Lower lobe of right lung (tissue), 2 donors: ENCODE measurements around the gene TAS1R1. TPM values are rescaled to one million over a fixed set of nuclear protein-coding genes. Genes with fewer than 3 reads are reported as not detected.

Experiments used
- ATAC-seq, 2 donors: fragments of 200-7000 bp; cut with Tn5 transposase; one replicate each; pipeline ENCODE4 v1.9.1; 2020 to 2022; ENCODE audit warnings: mild to moderate bottlenecking in 2 of 2, moderate library complexity in 2 of 2
- DNase-seq: peaks from one replicate; pipeline ENCODE4 v3.0.0-alpha.2; 2020
- H3K27ac ChIP-seq: fragments of 200-600 bp; one replicate; pipeline ENCODE4 v1.8.0; 2022
- H3K27me3 ChIP-seq: fragments of 200-600 bp; one replicate; pipeline ENCODE4 v1.8.0; 2022; ENCODE audit warnings: low read depth
- H3K36me3 ChIP-seq: fragments of 200-600 bp; one replicate; pipeline ENCODE4 v1.8.0; 2022; ENCODE audit warnings: mild to moderate bottlenecking
- H3K4me1 ChIP-seq: fragments of 200-600 bp; one replicate; pipeline ENCODE4 v1.8.0; 2022
- H3K4me3 ChIP-seq: fragments of 200-600 bp; one replicate; pipeline ENCODE4 v1.8.0; 2022; ENCODE audit warnings: mild to moderate bottlenecking
- H3K9me3 ChIP-seq: fragments of 200-600 bp; one replicate; pipeline ENCODE4 v1.8.0; 2022
- CTCF ChIP-seq: fragments of 200-600 bp; IDR thresholded peaks from one replicate; pipeline ENCODE4 v1.8.0; 2022; ENCODE audit warnings: antibody characterized with exemption, mild to moderate bottlenecking
- intact Hi-C: fragments of 100-400 bp; cut with DNase I; formaldehyde crosslinking; loops from one replicate; pipeline ENCODE4 v1.11.0; 2022
- total RNA-seq: library from RNA; stranded (reverse); fragmentation: NEBNext Ultra II Directional; extraction: Animal tissue kit (Norgen Biotek cat#: 25700); gene quantifications from one replicate; pipeline ENCODE4 v1.2.1, GENCODE V29; 2021
- donor health status: DM: no; HTN: yes; CAD: no; lungs with severe emphysema.

The TAS1R1 gene
- total RNA-seq, 1 donor from 2014 or later = 0.27 TPM

GRCh38 chr1:6621429-6622391 is 66.6 kb downstream of the TAS1R1 start:
- no peak for DNase-seq
- no peak for TF ChIP-seq CTCF

GRCh38 chr1:6622396-6623152 is 67.5 kb downstream of the TAS1R1 start:
- H3K36me3 ChIP-seq = peaks cover 52% of the 10 kb centered on the region
- intact Hi-C loops = no loop called here

More at GRCh38 chr1:6621429-6622391, 66.6 kb downstream of the TAS1R1 start:
- Histone ChIP-seq H3K9me3 (no peaks in the 10 kb centered on the region), H3K4me1 (peaks cover 17% of the 10 kb centered on the region), H3K36me3 (peaks cover 49% of the 10 kb centered on the region), H3K4me3 (no peak overlapping the region), H3K27me3 (no peaks in the 10 kb centered on the region), H3K27ac (no peak overlapping the region)
- intact Hi-C loops = no loop called here
- no peak for ATAC-seq

GRCh38 chr1:6623269-6623965 is 68.3 kb downstream of the TAS1R1 start:
- H3K27me3 ChIP-seq = no peaks in the 10 kb centered on the region
- no peak overlapping the region for H3K4me3 ChIP-seq
- H3K27ac ChIP-seq = no peak overlapping the region
- ATAC-seq = no peak
- peaks cover 53% of the 10 kb centered on the region for H3K36me3 ChIP-seq
- no peak for TF ChIP-seq CTCF
- DNase-seq = no peak
- intact Hi-C loops = no loop called here
- H3K9me3 ChIP-seq = no peaks in the 10 kb centered on the region
- H3K4me1 ChIP-seq = peaks cover 25% of the 10 kb centered on the region

More at GRCh38 chr1:6622396-6623152, 67.5 kb downstream of the TAS1R1 start:
- ATAC-seq = no peak
- Histone ChIP-seq H3K4me1 (peaks cover 25% of the 10 kb centered on the region), H3K9me3 (no peaks in the 10 kb centered on the region), H3K27me3 (no peaks in the 10 kb centered on the region), H3K4me3 (no peak overlapping the region), H3K27ac (no peak overlapping the region)
- TF ChIP-seq CTCF = no peak
- DNase-seq = no peak

GRCh38 chr1:6624710-6625583 is 69.8 kb downstream of the TAS1R1 start, which contains the start of gene THAP3:
Gene THAP3, plus strand, starts transcription at chr1:6624868. Its CDS starts 351 bp downstream, at chr1:6625219.
- Histone ChIP-seq H3K27ac (peak within 1 kb of the TSS; percentile 85), H3K9me3 (no peaks in the 10 kb centered on the region), H3K4me3 (peak within 1 kb of the TSS; percentile 91), H3K27me3 (no peaks in the 10 kb centered on the region), H3K36me3 (peaks cover 59% of the 10 kb centered on the region), H3K4me1 (peaks cover 25% of the 10 kb centered on the region)
- peak; percentile 24 for TF ChIP-seq CTCF
- DNase-seq (peak; percentile 91), ATAC-seq (peak; percentile 95 to 97)
- intact Hi-C loops = no loop called here
